ENCODE measurements around the gene HAND2.

HAND2 gene

GRCh38 chr4:173478913-173479283, 51.1 kb downstream of the HAND2 start:
- Histone ChIP-seq H3K79me2 (ENCODE audit: insufficient read depth, low read length) (no peaks in the 10 kb centered on the region), H4K20me1 (ENCODE audit: insufficient read depth, low read length) (no peaks in the 10 kb centered on the region), H2AFZ (ENCODE audit: low read depth, low read length) (no peak overlapping the region), H3K4me2 (ENCODE audit: insufficient read depth, low read length) (no peak overlapping the region), H3K27ac (ENCODE audit: low read length) (no peak overlapping the region), H3K36me3 (ENCODE audit: insufficient read depth, low read length) (no peaks in the 10 kb centered on the region), H3K9ac (ENCODE audit: low read depth, low read length) (no peak overlapping the region), H3K9me3 (ENCODE audit: insufficient read depth, low read length, severe bottlenecking) (no peaks in the 10 kb centered on the region), H3K27me3 (ENCODE audit: insufficient read depth, low read length, poor library complexity) (no peaks in the 10 kb centered on the region), H3K4me3 (ENCODE audit: low read depth in 1 of 2, low read length in 2 of 2) (no peak overlapping the region), H3K4me1 (ENCODE audit: insufficient read depth, low read length) (no peaks in the 10 kb centered on the region)
- TF ChIP-seq EZH2 (IDR thresholded peaks at IDR 0.05; ENCODE audit: borderline replicate concordance, low read depth, low read length, severe bottlenecking) (no peak), CTCF (IDR thresholded peaks at IDR 0.05; ENCODE audit: borderline replicate concordance, extremely low read depth, low read length, poor library complexity, severe bottlenecking) (no peak)
- no peak for ATAC-seq (ENCODE audit: insufficient read depth, low read depth)
- no peak for DNase-seq

- no peak for TF ChIP-seq EZH2 (IDR thresholded peaks at IDR 0.05; ENCODE audit: borderline replicate concordance, low read depth, low read length, severe bottlenecking)
- TF ChIP-seq CTCF (IDR thresholded peaks at IDR 0.05; ENCODE audit: borderline replicate concordance, extremely low read depth, low read length, poor library complexity, severe bottlenecking): no peak
- H4K20me1 ChIP-seq (ENCODE audit: insufficient read depth, low read length): no peaks in the 10 kb centered on the region
- H2AFZ ChIP-seq (ENCODE audit: low read depth, low read length): no peak overlapping the region
- H3K9me3 ChIP-seq (ENCODE audit: insufficient read depth, low read length, severe bottlenecking): no peaks in the 10 kb centered on the region
- no peak overlapping the region for H3K4me2 ChIP-seq (ENCODE audit: insufficient read depth, low read length)
- no peak overlapping the region for H3K9ac ChIP-seq (ENCODE audit: low read depth, low read length)
- DNase-seq (no peak), ATAC-seq (ENCODE audit: insufficient read depth, low read depth) (no peak)
- H3K27me3 ChIP-seq (ENCODE audit: insufficient read depth, low read length, poor library complexity): no peaks in the 10 kb centered on the region
- no peak overlapping the region for H3K27ac ChIP-seq (ENCODE audit: low read length)
- no peaks in the 10 kb centered on the region for H3K79me2 ChIP-seq (ENCODE audit: insufficient read depth, low read length)
- H3K4me3 ChIP-seq (ENCODE audit: low read depth in 1 of 2, low read length in 2 of 2): no peak overlapping the region
- no peaks in the 10 kb centered on the region for H3K36me3 ChIP-seq (ENCODE audit: insufficient read depth, low read length)
- no peaks in the 10 kb centered on the region for H3K4me1 ChIP-seq (ENCODE audit: insufficient read depth, low read length)
These were observed 51.7 kb downstream of the HAND2 start for GRCh38 chr4:173478201-173478912.

- no peak for TF ChIP-seq CTCF (IDR thresholded peaks at IDR 0.05; ENCODE audit: borderline replicate concordance, extremely low read depth, low read length, poor library complexity, severe bottlenecking)
- no peak for TF ChIP-seq EZH2 (IDR thresholded peaks at IDR 0.05; ENCODE audit: borderline replicate concordance, low read depth, low read length, severe bottlenecking)
- H4K20me1 ChIP-seq (ENCODE audit: insufficient read depth, low read length): no peaks in the 10 kb centered on the region
- no peaks in the 10 kb centered on the region for H3K9me3 ChIP-seq (ENCODE audit: insufficient read depth, low read length, severe bottlenecking)
- H3K27me3 ChIP-seq (ENCODE audit: insufficient read depth, low read length, poor library complexity): no peaks in the 10 kb centered on the region
- no peaks in the 10 kb centered on the region for H3K79me2 ChIP-seq (ENCODE audit: insufficient read depth, low read length)
- H2AFZ ChIP-seq (ENCODE audit: low read depth, low read length): no peak overlapping the region
- DNase-seq (no peak), ATAC-seq (ENCODE audit: insufficient read depth, low read depth) (no peak)
- no peaks in the 10 kb centered on the region for H3K36me3 ChIP-seq (ENCODE audit: insufficient read depth, low read length)
- no peak overlapping the region for H3K9ac ChIP-seq (ENCODE audit: low read depth, low read length)
- H3K4me1 ChIP-seq (ENCODE audit: insufficient read depth, low read length): no peaks in the 10 kb centered on the region
- no peak overlapping the region for H3K4me2 ChIP-seq (ENCODE audit: insufficient read depth, low read length)
- H3K4me3 ChIP-seq (ENCODE audit: low read depth in 1 of 2, low read length in 2 of 2): no peak overlapping the region
- H3K27ac ChIP-seq (ENCODE audit: low read length): no peak overlapping the region
These were observed 53.0 kb downstream of the HAND2 start for GRCh38 chr4:173477016-173477415.

All from DND-41 (cell line).